Endothelial cell of umbilical vein (primary cell): ENCODE measurements around the gene CNGB1. TPM values are rescaled to one million over a fixed set of nuclear protein-coding genes. Genes with fewer than 3 reads are reported as not detected.

Source experiments
- BruUV-seq: library from RNA; stranded (reverse); fragments of 400-500 nt; replicated peaks from 2 replicates; lab custom pipeline; 2021; lab: Mats Ljungman, UMichigan
- CTCF ChIA-PET: fragments of 300-600, 350-600 bp; sonication (Branson Sonifier 250); formaldehyde crosslinking; loops from one replicate; lab custom pipeline; 2021; ENCODE audit warnings: antibody characterized with exemption, inconsistent platforms; lab: Charles Lee
- POLR2A ChIA-PET: fragments of 300-600, 350-600 bp; sonication (Branson Sonifier 250); formaldehyde crosslinking; loops from one replicate; lab custom pipeline; 2021; ENCODE audit warnings: antibody characterized with exemption, inconsistent platforms; lab: Charles Lee
- DNase-seq: peaks from one replicate; pipeline ENCODE4 v3.0.0-alpha.2; 2011; ENCODE audit warnings: low read depth, low spot score
- FAIRE-seq: peaks from 2 replicates; lab custom pipeline; 2011; peaks lifted over from hg19 to GRCh38; lab: Jason Lieb, UNC
- H2AFZ ChIP-seq: 2 replicates; pipeline ENCODE4 v1.6.0; 2012; ENCODE audit warnings: low read depth, low read length, control low read depth, inconsistent platforms
- H3K27ac ChIP-seq: 2 replicates; pipeline ENCODE4 v1.5.1; 2011; ENCODE audit warnings: low read depth, mild to moderate bottlenecking, control low read depth, low read length, moderate library complexity; ENCODE audit not compliant: insufficient read depth
- H3K27me3 ChIP-seq, 2 experiments: 2 replicates each; pipeline versions ENCODE4 v1.6.0 to v1.6.1; 2011; ENCODE audit warnings: low read length in 2 of 2, mixed read lengths in 1 of 2; ENCODE audit not compliant: control insufficient read depth in 2 of 2, insufficient read depth in 2 of 2
- H3K36me3 ChIP-seq, 2 experiments: 2 replicates in 1 of 2; 3 replicates in 1 of 2; pipeline ENCODE4 v1.5.1; 2011; ENCODE audit warnings: low read length in 2 of 2, mild to moderate bottlenecking in 1 of 2, moderate library complexity in 1 of 2; ENCODE audit not compliant: control insufficient read depth in 2 of 2, insufficient read depth in 2 of 2; ENCODE audit errors: extremely low read depth in 1 of 2
- H3K4me1 ChIP-seq: 3 replicates; pipeline ENCODE4 v1.5.1; 2011; ENCODE audit warnings: mild to moderate bottlenecking, low read length; ENCODE audit not compliant: control insufficient read depth, insufficient read depth; ENCODE audit errors: extremely low read depth
- H3K4me2 ChIP-seq: 2 replicates; pipeline ENCODE4 v1.6.1; 2011; ENCODE audit warnings: low read length, control low read depth, mixed read lengths; ENCODE audit not compliant: insufficient read depth
- H3K4me3 ChIP-seq, 3 experiments: fragments of 200-600 bp in 1 of 3; sonication (generic), shearing (Covaris generic) in 1 of 3; replicated peaks in 1 of 3; 2 replicates each; pipeline ENCODE4 v1.5.1; 2011 to 2016; ENCODE audit warnings: control low read depth in 3 of 3, low read length in 3 of 3, mild to moderate bottlenecking in 2 of 3, inconsistent platforms in 1 of 3, low read depth in 1 of 3, moderate library complexity in 1 of 3; ENCODE audit not compliant: insufficient read depth in 1 of 3
- H3K79me2 ChIP-seq: 2 replicates; pipeline ENCODE4 v1.6.0; 2012; ENCODE audit warnings: low read length, inconsistent platforms; ENCODE audit not compliant: control insufficient read depth, insufficient read depth
- H3K9ac ChIP-seq: replicated peaks from 2 replicates; pipeline ENCODE3; 2011; ENCODE audit warnings: low read length, control low read depth; ENCODE audit not compliant: insufficient read depth; ENCODE audit errors: extremely low read depth
- H3K9me1 ChIP-seq: replicated peaks from 3 replicates; pipeline ENCODE4 v1.6.0; 2011; ENCODE audit warnings: mild to moderate bottlenecking, low read length; ENCODE audit not compliant: control insufficient read depth, insufficient read depth; ENCODE audit errors: extremely low read depth
- H3K9me3 ChIP-seq: replicated peaks from 2 replicates; pipeline ENCODE4 v1.5.1; 2012; ENCODE audit warnings: low read length, inconsistent platforms; ENCODE audit not compliant: control insufficient read depth, insufficient read depth
- H4K20me1 ChIP-seq: replicated peaks from 2 replicates; pipeline ENCODE3; 2011; ENCODE audit warnings: mild to moderate bottlenecking, low read length; ENCODE audit not compliant: control insufficient read depth, insufficient read depth; ENCODE audit errors: extremely low read depth
- EZH2 ChIP-seq: IDR thresholded peaks from 2 replicates; pipeline ENCODE4 v1.6.1; 2012; ENCODE audit warnings: borderline replicate concordance, low read depth, mild to moderate bottlenecking, moderate library complexity, low read length, inconsistent platforms; ENCODE audit not compliant: severe bottlenecking
- FOS ChIP-seq: IDR thresholded peaks from 2 replicates; pipeline ENCODE4 v1.6.1; 2011; ENCODE audit warnings: mild to moderate bottlenecking, low read length, moderate library complexity, borderline replicate concordance; ENCODE audit not compliant: insufficient read depth
- GATA2 ChIP-seq: IDR thresholded peaks from 2 replicates; pipeline ENCODE4 v1.7.0; 2011; ENCODE audit warnings: low read depth, mild to moderate bottlenecking, moderate library complexity, mixed read lengths, low read length; ENCODE audit not compliant: insufficient read length, insufficient read depth
- JUN ChIP-seq: IDR thresholded peaks from 2 replicates; pipeline ENCODE4 v1.6.1; 2011; ENCODE audit warnings: borderline replicate concordance, low read depth; ENCODE audit not compliant: insufficient read length, insufficient read depth
- MYC ChIP-seq: IDR thresholded peaks from one replicate; pipeline ENCODE4 v1.6.1; 2011; ENCODE audit warnings: mild to moderate bottlenecking, low read depth, low read length
- POLR2A ChIP-seq: IDR thresholded peaks from 2 replicates; pipeline ENCODE4 v1.6.1; 2012; ENCODE audit warnings: low read depth, mild to moderate bottlenecking, control low read depth, low read length
- POLR2AphosphoS5 ChIP-seq: IDR thresholded peaks from 2 replicates; pipeline ENCODE4 v1.6.1; 2012; ENCODE audit warnings: low read depth, mild to moderate bottlenecking, control low read depth, low read length, moderate library complexity; ENCODE audit not compliant: insufficient read depth
- dilution Hi-C: fragments of 300-500 bp; cut with MboI; formaldehyde crosslinking; loops from one replicate; pipeline ENCODE4 v1.15.0; 2019; ENCODE audit warnings: low sequenced_read_pairs; ENCODE audit not compliant: extremely low pct_ligation_motif_present
- intact Hi-C: fragments of 100-400 bp; cut with micrococcal nuclease; formaldehyde crosslinking; loops from one replicate; pipeline ENCODE4 v1.10.0; 2022
- polyA plus RNA-seq, 4 experiments: library from polyadenylated mRNA; depleted of rRNA in 3 of 4; stranded (reverse) in 3 of 4; unstranded in 1 of 4; fragments of >200 nt; gene quantifications; 2 replicates each; pipeline versions ENCODE4 v1.2.1 to v1.2.3, GENCODE V29; 2011 to 2012; ENCODE audit warnings: missing spikeins in 1 of 4
- total RNA-seq: library from RNA; stranded (reverse); gene quantifications from 2 replicates; pipeline ENCODE4 v1.2.3, GENCODE V29; 2021
- TF ChIP-seq, protein P1 (sequence below): IDR thresholded peaks from 2 replicates; pipeline ENCODE4 v1.6.1; 2011; ENCODE audit not compliant: insufficient read depth, insufficient read length
- TF ChIP-seq, protein P2 (sequence below), 2 donors: IDR thresholded peaks; 1 replicate in 1 of 2; 2 replicates in 1 of 2; pipeline ENCODE4 v1.5.1; 2011; ENCODE audit warnings: low read length in 2 of 2, mild to moderate bottlenecking in 2 of 2, moderate library complexity in 2 of 2, control low read depth in 1 of 2, inconsistent platforms in 1 of 2, low read depth in 1 of 2; ENCODE audit not compliant: insufficient read depth in 1 of 2; ENCODE audit errors: extremely low read depth in 1 of 2

Gene CNGB1
- total and polyA plus RNA-seq, 2 donors (not counting 3 experiments of a cell fraction or from before 2014, with no cell fraction given) = not detected

DNA sequence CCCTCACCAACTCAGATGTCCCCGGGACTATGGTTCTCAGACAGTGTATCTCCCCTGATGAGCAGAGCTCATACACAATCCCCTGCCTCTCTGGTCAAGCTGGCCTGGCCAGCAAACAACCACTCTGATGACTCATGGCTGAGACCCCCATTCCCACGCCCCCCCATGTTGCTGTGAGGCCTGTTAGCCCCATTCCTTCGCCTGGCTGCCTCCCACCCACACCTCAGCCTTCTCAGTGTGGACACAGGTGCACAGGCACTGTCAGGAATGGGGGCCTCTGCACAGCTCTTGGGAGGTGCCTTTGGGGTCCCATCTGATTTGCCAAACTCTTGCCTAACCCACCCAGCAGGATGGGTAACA lies 80.2 kb downstream of the CNGB1 start:
- Histone ChIP-seq H3K4me3 (no peak overlapping the region), H3K9me3 (no peaks in the 10 kb centered on the region), H3K4me1 (peaks cover 20% of the 10 kb centered on the region), H3K36me3 (no peaks in the 10 kb centered on the region), H2AFZ (no peak overlapping the region), H3K27me3 (peaks cover 0 to 4% of the 10 kb centered on the region in 2 experiments), H3K4me2 (no peak overlapping the region), H4K20me1 (no peaks in the 10 kb centered on the region), H3K79me2 (no peaks in the 10 kb centered on the region), H3K9me1 (no peaks in the 10 kb centered on the region), H3K9ac (no peak overlapping the region), H3K27ac (no peak overlapping the region)
- intact Hi-C loops = loop anchor here (5.0 to 10.0 kb wide), 2 partner anchors 88 to 744 kb away; partner anchors contain the start of gene KIFC3
- CTCF ChIA-PET = interaction anchor here (0.8 to 1.8 kb wide), 3 partner anchors 8 to 314 kb away, joined by 3 to 7 read pairs (median 3); no protein-coding TSS in a partner anchor
- dilution Hi-C loops = no loop called here
- no TSS peak for BruUV-seq
- FAIRE-seq (no peak), DNase-seq (no peak)
- POLR2A ChIA-PET = no interaction called here
- TF ChIP-seq MYC (no peak), FOS (no peak), POLR2AphosphoS5 (no peak), GATA2 (no peak), POLR2A (no peak), JUN (no peak), EZH2 (no peak)
- TF ChIP-seq, protein P1, sequence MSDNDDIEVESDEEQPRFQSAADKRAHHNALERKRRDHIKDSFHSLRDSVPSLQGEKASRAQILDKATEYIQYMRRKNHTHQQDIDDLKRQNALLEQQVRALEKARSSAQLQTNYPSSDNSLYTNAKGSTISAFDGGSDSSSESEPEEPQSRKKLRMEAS = no peak
- TF ChIP-seq, protein P2, sequence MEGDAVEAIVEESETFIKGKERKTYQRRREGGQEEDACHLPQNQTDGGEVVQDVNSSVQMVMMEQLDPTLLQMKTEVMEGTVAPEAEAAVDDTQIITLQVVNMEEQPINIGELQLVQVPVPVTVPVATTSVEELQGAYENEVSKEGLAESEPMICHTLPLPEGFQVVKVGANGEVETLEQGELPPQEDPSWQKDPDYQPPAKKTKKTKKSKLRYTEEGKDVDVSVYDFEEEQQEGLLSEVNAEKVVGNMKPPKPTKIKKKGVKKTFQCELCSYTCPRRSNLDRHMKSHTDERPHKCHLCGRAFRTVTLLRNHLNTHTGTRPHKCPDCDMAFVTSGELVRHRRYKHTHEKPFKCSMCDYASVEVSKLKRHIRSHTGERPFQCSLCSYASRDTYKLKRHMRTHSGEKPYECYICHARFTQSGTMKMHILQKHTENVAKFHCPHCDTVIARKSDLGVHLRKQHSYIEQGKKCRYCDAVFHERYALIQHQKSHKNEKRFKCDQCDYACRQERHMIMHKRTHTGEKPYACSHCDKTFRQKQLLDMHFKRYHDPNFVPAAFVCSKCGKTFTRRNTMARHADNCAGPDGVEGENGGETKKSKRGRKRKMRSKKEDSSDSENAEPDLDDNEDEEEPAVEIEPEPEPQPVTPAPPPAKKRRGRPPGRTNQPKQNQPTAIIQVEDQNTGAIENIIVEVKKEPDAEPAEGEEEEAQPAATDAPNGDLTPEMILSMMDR (IDR thresholded peaks at IDR 0.05; ENCODE audit: extremely low read depth in 1 of 2, insufficient read depth in 1 of 2, low read depth in 1 of 2, low read length in 2 of 2) = no peak
